HG03045 (cell line): ENCODE data around the gene DYDC2.
"Not testable (repeated sequence)": the region's sequence is repeated elsewhere in the genome, so short reads cannot be mapped to it uniquely, and the experiment has no call there.

Experiments
- ATAC-seq: cut with Tn5 transposase; IDR thresholded peaks from one replicate; pipeline ENCODE4 v1.9.1; 2021; ENCODE audit warnings: mild to moderate bottlenecking, moderate library complexity; ENCODE audit not compliant: unreplicated experiment

Gene DYDC2

DNA sequence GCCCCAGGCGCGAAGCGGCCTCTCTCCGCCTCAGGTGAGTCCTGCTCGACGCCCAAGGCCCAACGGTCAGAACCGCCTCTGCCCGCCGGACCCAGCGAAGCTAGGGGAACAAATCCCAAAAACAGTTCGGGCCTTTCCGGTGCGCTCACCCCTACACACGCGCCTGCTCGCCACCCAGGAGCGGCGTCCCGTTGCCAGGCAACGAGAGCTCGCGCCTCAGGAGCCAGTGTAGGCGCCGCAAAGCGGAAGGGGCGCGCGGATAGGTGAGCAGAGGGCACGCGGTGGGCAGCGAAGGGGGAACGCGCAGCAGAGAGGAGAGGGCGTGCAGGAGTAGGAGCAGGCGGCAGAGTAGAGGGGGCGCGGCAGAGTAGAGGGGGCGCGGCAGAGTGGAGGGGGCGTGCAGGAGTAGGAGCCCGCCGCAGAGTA lies at the start of gene DYDC2, which contains the start of gene DYDC1:
TSS of gene DYDC2 (plus strand) at position 219 of the 426 bp plus-strand sequence. CDS start 5,663 bp downstream, outside the sequence.
TSS of gene DYDC1 (minus strand) at position 193 of the 426 bp plus-strand sequence. CDS start 4,154 bp downstream, outside the sequence.
- no peak for ATAC-seq

DNA sequence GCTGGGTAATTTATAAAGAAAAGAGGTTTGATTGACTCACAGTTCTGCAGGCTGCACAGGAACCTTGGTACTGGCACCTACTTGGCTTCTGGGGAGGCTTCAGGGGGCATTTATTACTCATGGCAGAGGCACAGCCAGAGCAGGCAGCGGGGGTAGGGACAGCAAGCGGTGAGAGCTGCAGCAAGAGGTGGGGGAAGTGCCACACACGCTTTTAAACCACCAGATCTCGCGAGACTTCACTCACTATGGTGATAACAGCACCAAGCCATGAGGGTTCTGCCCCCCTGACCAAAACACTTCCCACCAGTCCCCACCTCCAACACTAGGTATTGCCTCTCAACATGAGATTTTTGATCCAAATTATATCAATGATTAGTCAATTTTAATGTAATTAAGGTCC lies 43.1 kb upstream of the DYDC2 start:
- no peak for ATAC-seq

- no peak for ATAC-seq
These were observed 41.2 kb upstream of the DYDC2 start for GRCh38 chr10:80315391-80315790.

DNA sequence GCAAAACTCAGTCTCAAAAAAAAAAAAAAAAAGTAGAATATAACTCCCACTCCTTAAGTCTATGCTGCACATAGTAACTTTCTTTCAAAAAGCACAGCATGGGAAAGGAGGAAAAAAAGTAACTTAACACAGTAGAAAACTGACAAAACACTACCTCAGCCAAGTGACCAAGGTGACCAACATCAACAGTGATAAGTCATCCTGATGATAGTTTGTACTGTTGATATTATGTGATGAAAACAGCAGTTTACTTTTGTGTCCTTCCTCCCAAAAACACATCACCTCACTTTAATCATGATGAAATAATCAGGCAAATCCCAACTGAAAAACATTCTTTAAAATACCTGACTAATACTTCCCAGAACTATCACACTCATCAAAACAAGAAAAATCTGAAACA lies 37.8 kb upstream of the DYDC2 start:
- no peak for ATAC-seq

DNA sequence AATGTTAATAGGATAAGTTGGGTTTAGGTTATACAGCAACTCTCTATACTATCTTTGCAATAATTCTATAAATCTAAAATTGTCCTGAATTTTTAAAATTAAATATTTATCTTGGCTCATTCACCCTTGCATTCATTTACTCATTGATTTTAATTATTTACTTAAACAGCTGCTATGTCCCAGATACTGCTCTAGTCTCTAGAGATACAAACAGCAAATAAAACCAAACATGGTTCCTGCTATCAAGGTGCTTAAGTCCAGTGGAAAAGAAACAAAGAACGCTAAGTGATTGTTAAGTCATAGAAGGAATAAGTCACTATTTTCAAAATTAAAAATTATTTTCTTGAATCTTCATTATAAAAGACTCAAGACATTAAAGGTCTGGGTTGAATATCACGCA lies 37.3 kb upstream of the DYDC2 start:
- no peak for ATAC-seq

DNA sequence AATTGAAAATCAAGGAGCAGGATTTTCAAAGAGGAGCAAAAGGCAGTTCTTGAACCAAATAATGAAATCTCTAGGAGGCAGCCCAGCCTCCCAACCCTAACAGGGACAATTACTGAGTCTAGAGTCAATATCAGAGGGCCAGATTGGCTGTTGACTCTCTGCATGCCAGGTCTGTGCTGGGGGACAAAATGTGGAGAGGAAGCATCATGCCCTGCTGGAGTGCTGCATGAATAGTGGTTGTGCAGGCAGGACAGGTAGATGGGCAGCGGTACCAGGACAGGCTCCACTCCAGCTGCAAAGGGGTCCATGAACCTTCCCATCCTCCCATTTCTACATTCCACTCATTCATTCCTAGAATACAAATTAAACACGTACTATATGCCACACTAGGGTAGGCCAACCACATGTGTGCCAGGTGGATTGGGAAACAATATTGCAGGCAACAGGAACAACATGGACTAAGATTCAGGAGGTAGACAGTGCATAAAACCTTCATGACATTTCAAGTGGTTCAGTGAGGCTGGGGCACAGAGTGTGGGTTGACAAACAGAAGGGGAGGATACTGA lies 36.8 kb upstream of the DYDC2 start:
- ATAC-seq = no peak

GRCh38 chr10:80320377-80320776 lies 36.2 kb upstream of the DYDC2 start:
- no peak for ATAC-seq

GRCh38 chr10:80321183-80321582 lies 35.4 kb upstream of the DYDC2 start:
- no peak for ATAC-seq

- no peak for ATAC-seq
These were observed 34.4 kb upstream of the DYDC2 start for GRCh38 chr10:80322158-80322557.

DNA sequence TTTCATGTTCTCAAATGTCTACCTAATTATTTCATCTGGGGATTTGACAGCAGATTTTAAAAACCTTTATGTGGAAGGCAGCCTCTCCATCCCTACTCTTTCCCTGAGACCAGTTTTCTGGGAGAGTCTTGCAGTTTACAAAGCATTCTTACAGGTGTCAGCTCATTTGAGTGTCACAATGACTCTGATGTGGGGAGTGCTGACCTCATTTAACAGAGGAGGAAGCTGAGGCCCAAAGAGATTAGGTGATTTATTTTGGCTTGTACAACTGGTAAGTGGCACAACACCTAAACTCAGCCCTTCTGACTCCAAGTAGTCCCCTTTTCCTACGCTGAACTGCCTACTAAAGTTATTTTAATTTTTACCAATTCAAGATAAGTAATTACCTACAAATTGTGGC lies 33.9 kb upstream of the DYDC2 start:
- no peak for ATAC-seq

DNA sequence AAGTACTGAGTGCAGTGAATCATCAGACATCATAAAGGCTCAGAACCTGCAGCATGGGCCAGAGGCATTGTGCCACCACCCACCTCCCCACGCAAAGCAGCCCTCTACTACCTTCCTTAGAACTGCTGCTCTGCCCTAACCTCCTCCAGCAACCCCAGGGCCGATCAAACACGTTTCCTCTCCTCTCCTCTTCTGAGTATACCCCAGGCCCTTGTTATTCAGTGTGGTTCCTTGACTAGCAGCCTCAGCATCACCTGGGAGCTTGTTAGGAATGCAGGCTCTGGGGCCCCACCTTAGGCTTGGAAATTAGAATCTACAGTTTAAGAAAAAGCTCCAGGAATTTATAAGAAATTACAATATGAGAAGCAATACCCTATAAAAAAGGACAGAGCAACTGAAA lies 33.3 kb upstream of the DYDC2 start:
- ATAC-seq = no peak

DNA sequence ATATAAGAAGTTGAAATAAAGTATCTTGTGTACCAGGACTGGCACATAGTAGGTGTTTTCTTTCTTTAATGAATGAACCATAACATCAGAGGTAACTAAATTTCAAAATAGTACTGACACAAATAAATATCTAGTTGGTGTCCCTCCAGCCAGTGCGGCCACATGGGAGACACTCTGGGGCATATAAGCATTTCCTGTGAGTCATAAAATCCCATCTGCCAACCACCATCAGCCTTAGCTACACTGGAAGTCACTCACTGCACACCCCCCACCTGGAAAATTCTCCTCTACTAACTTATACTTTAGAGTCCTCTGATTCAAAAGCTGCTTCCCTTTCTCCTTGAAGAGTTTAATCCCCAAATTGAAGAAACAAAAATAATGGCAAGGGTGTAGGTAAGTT lies 32.5 kb upstream of the DYDC2 start:
- no peak for ATAC-seq

GRCh38 chr10:80324891-80325364 lies 31.7 kb upstream of the DYDC2 start:
- no peak for ATAC-seq

DNA sequence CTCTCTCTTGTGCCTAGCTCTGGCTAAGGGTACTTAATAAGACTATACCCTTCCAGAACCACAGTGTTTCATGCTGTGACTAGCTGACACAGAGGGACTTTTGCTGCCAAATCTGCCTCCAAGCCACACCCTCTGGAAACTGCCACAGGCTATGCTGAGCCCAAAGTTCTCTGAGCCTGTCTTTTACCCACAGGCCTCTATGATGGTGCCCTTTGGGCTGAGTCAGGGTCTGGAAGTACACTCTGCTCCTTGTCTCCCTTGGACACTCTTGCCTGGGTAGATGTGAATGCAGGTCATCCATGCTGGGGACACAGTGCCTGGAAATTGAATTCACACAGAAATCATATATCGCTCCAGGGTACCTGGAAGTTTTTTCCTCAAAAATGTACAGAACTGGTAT lies 22.6 kb upstream of the DYDC2 start:
- ATAC-seq = no peak

GRCh38 chr10:80344276-80344675 lies 12.3 kb upstream of the DYDC2 start:
- no peak for ATAC-seq

DNA sequence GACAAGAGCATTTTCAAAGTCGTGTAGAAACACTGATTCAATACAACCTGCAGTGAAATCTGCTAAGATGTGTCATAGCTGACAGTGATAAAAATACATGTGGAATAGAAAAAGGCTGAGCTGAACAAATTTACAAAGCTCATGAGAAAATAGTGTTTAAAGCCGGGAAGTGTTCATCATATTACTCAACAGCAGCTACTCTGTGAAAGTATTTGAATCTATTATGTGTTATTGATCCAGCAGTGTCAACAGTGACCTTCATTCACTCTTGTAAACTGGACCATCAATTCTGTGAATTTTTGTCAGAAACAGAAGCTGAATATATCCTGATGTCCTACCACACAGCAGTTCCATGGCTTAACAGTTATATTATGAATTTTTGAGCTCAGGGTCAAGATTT lies 11.7 kb upstream of the DYDC2 start:
- ATAC-seq = no peak

DNA sequence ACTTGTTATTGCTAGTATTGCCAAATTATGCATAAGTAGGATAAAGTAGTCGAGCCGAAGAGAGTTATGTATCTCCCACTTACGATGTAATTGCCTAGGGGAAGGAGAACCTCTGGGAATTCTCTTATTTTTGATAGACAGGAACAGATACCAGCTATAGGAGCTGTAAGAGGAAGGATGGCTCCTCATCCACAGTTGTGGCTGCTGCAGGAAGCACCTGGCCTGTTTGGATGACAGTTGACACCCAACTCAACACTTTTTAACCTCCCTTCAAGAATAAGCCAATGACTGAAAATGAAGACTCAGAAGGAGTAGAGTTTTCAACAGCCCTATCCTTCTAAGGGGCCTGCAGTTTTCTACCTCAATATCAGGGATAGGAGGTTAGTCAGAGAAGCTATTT lies 6.3 kb upstream of the DYDC2 start:
- ATAC-seq = no peak

DNA sequence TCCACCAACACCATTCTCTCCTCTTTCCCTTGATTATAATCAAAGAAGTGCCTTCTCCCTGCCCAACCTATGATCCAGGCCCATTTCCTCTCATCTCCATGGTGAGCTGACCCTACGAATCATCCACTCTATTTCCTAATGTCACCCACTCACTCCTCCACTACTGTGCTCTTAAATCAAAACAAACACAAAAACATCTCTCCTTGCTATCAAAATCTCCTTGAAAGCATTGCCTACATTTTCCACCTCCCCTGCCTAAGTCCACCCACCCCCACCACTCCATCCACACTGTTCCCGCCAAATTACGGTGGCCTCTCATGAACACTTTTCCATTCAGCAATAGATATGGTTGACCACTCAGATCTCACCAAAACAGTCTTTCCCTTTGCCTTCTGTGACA lies 5.4 kb upstream of the DYDC2 start:
- no peak for ATAC-seq

GRCh38 chr10:80356989-80357850 lies 639 bp downstream of the DYDC2 start:
- no peak for ATAC-seq

GRCh38 chr10:80357851-80358125 lies 1.2 kb downstream of the DYDC2 start:
- ATAC-seq = no peak

DNA sequence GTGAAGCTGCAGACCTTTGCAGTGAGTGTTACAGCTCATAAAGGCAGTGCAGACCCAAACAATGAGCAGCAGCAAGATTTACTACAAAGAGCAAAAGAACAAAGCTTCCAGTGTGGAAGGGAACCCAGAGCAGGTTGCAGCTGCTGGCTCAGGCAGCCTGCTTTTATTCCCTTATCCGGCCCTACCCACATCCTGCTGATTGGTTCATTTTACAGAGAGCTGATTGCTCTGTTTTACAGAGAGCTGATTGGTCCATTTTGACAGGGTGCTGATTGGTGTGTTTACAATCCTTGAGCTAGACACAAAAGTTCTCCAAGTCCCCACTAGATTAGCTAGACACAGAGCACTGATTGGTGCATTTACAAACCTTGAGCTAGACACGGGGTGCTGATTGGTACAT lies 2.3 kb downstream of the DYDC2 start:
- not testable (repeated sequence) for ATAC-seq

- no peak for ATAC-seq
These were observed 3.1 kb downstream of the DYDC2 start for GRCh38 chr10:80359644-80360043.
